Prostate gland (tissue), 2 donors: ENCODE results near the gene PFDN1. TPM values are rescaled to one million over a fixed set of nuclear protein-coding genes. Genes with fewer than 3 reads are reported as not detected.

ENCODE experiments used
- DNase-seq: peaks from one replicate; pipeline ENCODE4 v3.0.0-alpha.2; 2019; ENCODE audit warnings: low spot score
- H3K27ac ChIP-seq, 2 donors: fragments of 200-600 bp; sonication (generic); 2 replicates each; pipeline ENCODE4 v1.5.1; 2017 to 2019
- H3K27me3 ChIP-seq: fragments of 200-600 bp; sonication (generic); replicated peaks from 2 replicates; pipeline ENCODE4 v1.5.1; 2019; ENCODE audit not compliant: insufficient read depth
- H3K36me3 ChIP-seq, 2 donors: fragments of 200-600 bp; sonication (generic); 1 replicate in 1 of 2; 2 replicates in 1 of 2; pipeline versions ENCODE4 v1.5.1 to v1.8.1; 2017 to 2019
- H3K4me1 ChIP-seq: fragments of 200-600 bp; sonication (generic); replicated peaks from 2 replicates; pipeline ENCODE4 v1.5.1; 2019
- H3K4me3 ChIP-seq, 2 donors: fragments of 200-600 bp; sonication (generic); 2 replicates each; pipeline ENCODE4 v1.5.1; 2017 to 2019
- H3K9me3 ChIP-seq: fragments of 200-600 bp; sonication (generic); 2 replicates; pipeline ENCODE4 v1.5.1; 2017
- CTCF ChIP-seq, 4 experiments: fragments of 200-600 bp in 2 of 4; fragments of 450-650 bp in 2 of 4; sonication (generic) in 2 of 4; IDR thresholded peaks; 1 replicate in 3 of 4; 2 replicates in 1 of 4; pipeline ENCODE4 v1.5.1; 2016 to 2019; ENCODE audit warnings: antibody characterized with exemption in 4 of 4, mild to moderate bottlenecking in 2 of 4, moderate library complexity in 2 of 4
- POLR2A ChIP-seq: fragments of 450-650 bp; IDR thresholded peaks from one replicate; pipeline ENCODE4 v1.6.1; 2016; ENCODE audit warnings: antibody characterized with exemption, mild to moderate bottlenecking
- POLR2AphosphoS5 ChIP-seq: sonication (generic); formaldehyde crosslinking; IDR thresholded peaks from one replicate; pipeline ENCODE4 v1.6.1; 2017; ENCODE audit warnings: antibody characterized with exemption
- whole genome bisulfite sequencing: methylation state at CpG from one replicate; pipeline ENCODE4 v1.1.5; 2018; 5-methylcytosine and 5-hydroxymethylcytosine counted together
- intact Hi-C: fragments of 100-400 bp; cut with DNase I; formaldehyde crosslinking; loops from one replicate; pipeline ENCODE4 v1.14.2; 2022
- total RNA-seq, 2 donors: library from RNA; depleted of rRNA; stranded (reverse); fragments of >200 nt; gene quantifications; one replicate each; pipeline ENCODE4 v1.1.0, GENCODE V29; 2016

Gene PFDN1
- total RNA-seq, 2 donors from 2014 or later: 88.0 to 145 TPM

GRCh38 chr5:140222416-140222815, 80.5 kb downstream of the PFDN1 start:
- TF ChIP-seq CTCF (IDR thresholded peaks at IDR 0.05) (no peak), POLR2A (no peak), POLR2AphosphoS5 (no peak)
- 100% methylated on average over 1 of the region's 1 CpG for WGBS
- Histone ChIP-seq H3K27ac (no peak overlapping the region), H3K4me1 (no peaks in the 10 kb centered on the region), H3K36me3 (no peaks in the 10 kb centered on the region), H3K27me3 (no peaks in the 10 kb centered on the region), H3K4me3 (no peak overlapping the region), H3K9me3 (no peaks in the 10 kb centered on the region)
- no peak for DNase-seq
- intact Hi-C loops: no loop called here

- no peak for DNase-seq
- WGBS: 85% methylated on average over 5 of the region's 5 CpGs
- no peak for TF ChIP-seq CTCF (IDR thresholded peaks at IDR 0.05)
- no peak for TF ChIP-seq POLR2A
- no peak for TF ChIP-seq POLR2AphosphoS5
- no peaks in the 10 kb centered on the region for H3K4me1 ChIP-seq
- no peaks in the 10 kb centered on the region for H3K9me3 ChIP-seq
- no peak overlapping the region for H3K4me3 ChIP-seq
- intact Hi-C loops: no loop called here
- H3K27me3 ChIP-seq: no peaks in the 10 kb centered on the region
- H3K36me3 ChIP-seq: no peaks in the 10 kb centered on the region
- no peak overlapping the region for H3K27ac ChIP-seq
Observed at GRCh38 chr5:140221697-140222223, 81.1 kb downstream of the PFDN1 start.

GRCh38 chr5:140220698-140221064, 82.2 kb downstream of the PFDN1 start:
- DNase-seq: no peak

GRCh38 chr5:140220032-140220697, 82.7 kb downstream of the PFDN1 start:
- TF ChIP-seq CTCF (IDR thresholded peaks at IDR 0.05) (no peak), POLR2A (no peak), POLR2AphosphoS5 (no peak)
- no peak overlapping the region for H3K27ac ChIP-seq
- intact Hi-C loops: no loop called here
- no peaks in the 10 kb centered on the region for H3K36me3 ChIP-seq
- H3K27me3 ChIP-seq: no peaks in the 10 kb centered on the region
- DNase-seq: no peak
- no peaks in the 10 kb centered on the region for H3K9me3 ChIP-seq
- WGBS: 84% methylated on average over 3 of the region's 3 CpGs
- H3K4me3 ChIP-seq: no peak overlapping the region
- H3K4me1 ChIP-seq: no peaks in the 10 kb centered on the region

More at GRCh38 chr5:140220698-140221064, 82.2 kb downstream of the PFDN1 start:
- TF ChIP-seq POLR2A (no peak), CTCF (IDR thresholded peaks at IDR 0.05) (no peak), POLR2AphosphoS5 (no peak)
- H3K4me1 ChIP-seq: no peaks in the 10 kb centered on the region
- 75% methylated on average over 1 of the region's 1 CpG for WGBS
- H3K4me3 ChIP-seq: no peak overlapping the region
- no peaks in the 10 kb centered on the region for H3K27me3 ChIP-seq
- H3K9me3 ChIP-seq: no peaks in the 10 kb centered on the region
- no peak overlapping the region for H3K27ac ChIP-seq
- H3K36me3 ChIP-seq: no peaks in the 10 kb centered on the region
- intact Hi-C loops: no loop called here
